Measurements from ENCODE around the gene B4GALNT1.

The B4GALNT1 gene

GRCh38 chr12:57630891-57631433 is 2.0 kb downstream of the B4GALNT1 start:
- H3K4me3 ChIP-seq (ENCODE audit: low read length): no peak overlapping the region
- no peak for TF ChIP-seq CTCF (conservative IDR thresholded peaks at IDR 0.05; ENCODE audit: low read depth, low read length)
- no peak for DNase-seq (ENCODE audit: low read depth)

DNA sequence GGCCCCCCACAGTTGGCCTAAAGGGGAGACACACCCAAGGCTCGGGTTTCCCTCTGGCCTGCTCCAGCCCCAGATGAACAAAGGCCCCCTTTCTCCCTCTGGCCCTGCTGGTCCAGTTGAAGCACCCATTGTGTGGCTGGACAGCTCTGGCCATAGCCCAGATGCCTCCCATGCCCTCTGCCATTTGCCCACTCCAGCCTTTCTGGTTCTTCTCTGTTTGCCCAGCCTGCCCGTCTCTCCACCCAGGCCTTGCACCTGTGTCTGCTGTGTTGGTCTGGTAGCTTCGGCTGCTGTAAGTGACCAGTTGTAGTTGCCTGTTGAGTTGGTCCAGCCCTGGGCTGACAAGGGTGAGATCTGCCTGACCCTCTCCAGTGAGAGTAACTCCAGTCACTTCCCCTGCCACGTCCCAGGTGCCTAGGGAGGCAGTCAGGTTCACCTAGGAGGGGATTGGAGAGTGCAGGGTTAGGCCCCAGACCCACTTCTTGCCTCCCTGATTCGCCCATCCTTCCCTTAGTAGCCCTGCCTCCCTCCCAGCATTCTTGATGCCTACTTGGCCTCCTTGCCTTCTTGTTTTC is 3.0 kb downstream of the B4GALNT1 start:
- no peak for TF ChIP-seq CTCF (conservative IDR thresholded peaks at IDR 0.05; ENCODE audit: low read depth, low read length)
- H3K4me3 ChIP-seq (ENCODE audit: low read length): no peak overlapping the region
- DNase-seq (ENCODE audit: low read depth): no peak

DNA sequence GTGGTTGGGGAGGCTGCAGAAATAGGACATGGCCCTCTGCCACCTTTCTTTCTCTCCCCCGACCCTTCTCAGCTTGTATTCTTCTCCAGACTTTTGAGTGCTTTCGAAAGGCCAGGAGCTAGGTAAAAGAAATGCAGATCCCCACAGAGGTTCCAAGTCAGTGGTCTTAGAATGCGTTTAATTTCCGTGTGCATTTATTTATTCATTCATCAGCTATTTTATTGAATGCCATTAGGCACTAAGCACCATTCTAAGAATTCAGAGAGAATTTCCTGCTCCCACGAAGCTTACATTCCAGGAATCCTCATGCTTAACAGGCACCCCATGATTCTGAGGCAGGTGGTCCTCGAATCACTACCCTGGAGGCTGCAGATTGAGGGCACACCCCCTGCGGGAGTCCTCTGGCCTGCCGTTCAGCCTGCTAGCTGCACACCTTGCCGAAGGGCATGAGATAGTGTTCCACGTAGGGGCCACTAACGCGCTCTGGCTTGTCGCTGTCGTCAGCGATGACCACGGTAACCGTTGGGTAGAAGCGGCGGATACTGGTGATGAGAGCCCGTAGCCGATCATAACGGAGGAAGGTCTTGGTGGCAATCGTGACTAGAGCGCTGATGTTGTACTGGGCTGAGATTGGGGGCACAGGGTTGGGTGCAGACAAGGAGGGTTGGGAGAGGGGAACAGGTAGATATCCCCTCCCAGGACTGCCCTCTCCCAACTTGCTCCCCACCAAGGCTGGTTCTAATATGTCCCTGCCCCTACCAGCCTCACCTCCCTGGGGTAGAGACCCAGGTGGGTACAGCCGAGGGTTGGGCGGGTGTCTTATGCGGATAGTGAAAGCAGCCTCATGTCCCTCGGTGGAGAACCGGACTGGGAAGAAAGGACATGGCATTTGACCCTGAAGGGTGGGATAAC is 4.5 kb downstream of the B4GALNT1 start:
- no peak for DNase-seq (ENCODE audit: low read depth)
- H3K4me3 ChIP-seq (ENCODE audit: low read length): no peak overlapping the region
- TF ChIP-seq CTCF (conservative IDR thresholded peaks at IDR 0.05; ENCODE audit: low read depth, low read length): no peak

DNA sequence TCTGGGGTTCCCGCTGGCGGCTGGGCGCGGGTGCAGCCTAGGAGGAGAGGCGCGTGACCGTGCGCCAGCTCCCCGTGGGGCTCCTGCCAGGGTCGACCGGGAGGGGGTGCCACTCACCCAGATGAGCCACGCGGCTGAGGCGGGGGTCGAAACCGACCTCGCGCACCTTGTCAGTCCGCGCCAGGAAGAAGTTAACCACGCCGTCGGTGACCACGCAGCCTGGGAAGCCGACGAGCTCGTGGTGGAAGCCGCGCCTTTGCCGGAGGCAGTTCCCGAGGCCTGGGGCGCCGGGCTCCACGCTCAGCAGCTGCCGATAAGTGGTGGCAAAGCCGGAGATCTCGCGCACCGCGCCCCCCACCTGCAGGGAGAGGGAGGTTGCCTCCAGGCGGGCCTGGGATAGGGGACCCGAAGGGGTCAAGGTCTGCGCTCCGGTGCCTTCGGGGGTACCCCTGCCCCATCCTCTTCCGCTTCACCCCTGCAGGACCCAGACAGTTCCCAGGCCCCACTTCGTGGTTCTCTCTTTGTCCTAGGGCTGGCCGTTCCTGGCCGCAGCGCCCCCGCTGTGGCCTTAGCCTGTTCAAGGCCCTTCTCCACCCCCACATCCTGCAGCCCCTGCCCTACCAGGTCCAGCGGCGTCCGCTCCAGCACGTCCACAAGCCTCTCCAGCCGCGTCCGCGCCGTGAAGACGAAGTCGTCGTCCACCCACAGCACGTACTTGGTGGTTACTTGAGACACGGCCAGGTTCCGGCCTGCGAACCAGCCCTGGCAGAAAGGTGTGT is 5.3 kb downstream of the B4GALNT1 start:
- DNase-seq (ENCODE audit: low read depth): no peak
- no peak overlapping the region for H3K4me3 ChIP-seq (ENCODE audit: low read length)
- peak; percentile 20 for TF ChIP-seq CTCF (conservative IDR thresholded peaks at IDR 0.05; ENCODE audit: low read depth, low read length)

DNA sequence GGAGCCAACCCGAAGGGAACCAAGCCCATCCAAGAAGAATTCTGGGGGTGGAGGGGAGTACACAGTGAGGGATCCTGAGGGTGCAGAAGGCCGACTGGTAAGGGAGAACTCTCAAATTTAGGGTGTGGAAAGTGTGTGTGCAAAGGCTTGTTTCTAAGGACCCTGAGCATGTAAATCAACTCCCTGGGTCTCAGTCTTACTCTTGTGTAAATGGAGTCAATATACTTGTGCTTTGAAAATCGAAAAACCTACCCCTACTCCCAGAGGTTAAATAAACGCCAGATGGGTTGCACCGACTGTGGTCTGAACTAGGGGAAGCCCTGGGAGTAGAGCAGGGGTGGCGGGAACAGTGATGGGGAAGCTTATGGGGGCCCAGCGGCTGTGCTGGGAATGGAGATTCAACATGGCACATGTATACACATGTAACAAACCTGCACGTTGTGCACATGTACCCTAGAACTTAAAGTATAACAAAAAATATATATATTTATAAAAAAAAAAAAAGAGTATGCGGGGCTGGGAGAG is 6.0 kb downstream of the B4GALNT1 start:
- H3K4me3 ChIP-seq (ENCODE audit: low read length): no peak overlapping the region
- no peak for TF ChIP-seq CTCF (conservative IDR thresholded peaks at IDR 0.05; ENCODE audit: low read depth, low read length)
- no peak for DNase-seq (ENCODE audit: low read depth)

- no peak overlapping the region for H3K4me3 ChIP-seq (ENCODE audit: low read length)
- no peak for TF ChIP-seq CTCF (conservative IDR thresholded peaks at IDR 0.05; ENCODE audit: low read depth, low read length)
- DNase-seq (ENCODE audit: low read depth): no peak
These were observed 6.7 kb downstream of the B4GALNT1 start for GRCh38 chr12:57626111-57626920.

Measured in retinal pigment epithelial cell (primary cell).